HTR-8/SVneo (cell line): ENCODE data around the gene LENG1.

Experiments
- DNase-seq: peaks from one replicate; pipeline ENCODE4 v3.0.0; 2011; ENCODE audit warnings: low spot score, mixed read lengths; ENCODE audit not compliant: insufficient read length
- FAIRE-seq: peaks from 2 replicates; lab custom pipeline; 2011; peaks lifted over from hg19 to GRCh38; lab: Jason Lieb, UNC

Gene LENG1

GRCh38 chr19:54123682-54124081, 35.8 kb downstream of the LENG1 start:
- FAIRE-seq (no peak), DNase-seq (no peak)

GRCh38 chr19:54121259-54121658, 38.3 kb downstream of the LENG1 start:
- DNase-seq (no peak), FAIRE-seq (no peak)

GRCh38 chr19:54115109-54116063, 44.1 kb downstream of the LENG1 start, which contains the start of the genes PRPF31 and TFPT:
TSS of gene PRPF31 (plus strand) at chr19:54115754. CDS start at chr19:54118279, 2,525 bp downstream.
TSS of gene TFPT (minus strand) at chr19:54115657. CDS start at chr19:54115269, 388 bp downstream.
- peak; percentile 99 for FAIRE-seq
- peak; percentile 96 for DNase-seq

DNA sequence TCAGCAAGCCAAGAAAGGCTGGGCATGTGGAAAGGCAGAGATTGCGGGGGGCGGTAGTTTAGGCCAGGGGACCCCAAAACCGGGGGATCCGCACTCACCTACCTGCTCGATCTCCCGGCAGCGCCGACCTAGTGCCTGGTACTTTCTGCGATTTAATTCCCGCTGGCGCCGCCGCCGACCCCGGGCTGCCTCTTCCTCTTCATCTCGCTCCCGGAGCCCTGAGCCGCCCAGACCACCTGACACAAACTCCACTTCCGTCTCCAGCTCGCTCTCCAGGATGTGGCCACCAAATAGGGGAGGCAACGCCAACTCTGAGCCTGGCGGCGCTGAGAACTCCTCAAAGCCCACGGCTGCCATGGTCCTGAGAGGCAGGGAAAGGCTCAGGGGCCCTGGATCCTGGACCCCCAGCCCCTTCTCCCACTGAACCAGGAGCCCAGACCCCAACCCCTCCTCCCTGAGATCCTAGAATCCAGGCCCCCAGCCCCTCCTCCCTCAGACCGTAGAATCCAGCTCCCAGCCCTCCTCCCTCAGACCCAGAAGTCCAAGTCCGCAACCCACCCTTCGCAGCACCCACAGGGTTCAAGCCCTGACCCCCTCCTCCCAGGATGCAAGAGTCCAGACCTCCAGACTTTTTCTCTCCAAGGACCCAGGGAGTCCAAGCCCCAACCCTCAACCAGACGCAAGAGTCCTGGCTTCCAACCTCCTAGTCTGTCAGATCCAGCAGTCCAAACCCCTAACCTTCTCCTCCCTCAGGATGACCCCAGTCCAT, 45.0 kb downstream of the LENG1 start:
- FAIRE-seq (no peak), DNase-seq (no peak)

- no peak for FAIRE-seq
These were observed 49.9 kb downstream of the LENG1 start for GRCh38 chr19:54109651-54110050.

DNA sequence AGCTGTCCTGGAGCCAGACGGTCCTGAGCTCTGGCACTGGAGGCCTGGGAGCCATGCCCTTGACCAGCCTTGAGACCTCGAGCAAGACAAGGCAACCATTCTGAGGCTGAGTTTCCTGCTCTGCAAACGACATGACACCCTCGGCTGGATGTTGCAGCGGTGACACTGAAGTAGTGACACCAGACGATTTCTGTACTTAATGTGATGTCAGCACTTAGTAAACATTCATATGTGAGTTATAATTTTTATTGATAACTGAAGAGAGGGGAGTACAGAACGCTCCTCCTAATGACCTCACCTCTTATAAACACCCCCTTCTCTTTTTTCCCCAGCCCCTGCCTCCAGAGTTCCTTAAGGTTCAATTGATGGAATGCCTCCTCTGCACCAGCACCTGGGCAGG, 51.0 kb downstream of the LENG1 start:
- DNase-seq, result no peak

More at GRCh38 chr19:54109651-54110050, 49.9 kb downstream of the LENG1 start:
- DNase-seq, result no peak

GRCh38 chr19:54107876-54108490, 51.5 kb downstream of the LENG1 start:
- FAIRE-seq (no peak), DNase-seq (no peak)

More for the DNA sequence above, 51.0 kb downstream of the LENG1 start:
- no peak for FAIRE-seq

- FAIRE-seq (no peak), DNase-seq (no peak)
These were observed 52.8 kb downstream of the LENG1 start for GRCh38 chr19:54106716-54107115.

GRCh38 chr19:54105796-54106195, 53.7 kb downstream of the LENG1 start:
- no peak for FAIRE-seq
- DNase-seq, result no peak
